ENCODE results near the gene TKT. TPM values are rescaled to one million over a fixed set of nuclear protein-coding genes. Genes with fewer than 3 reads are reported as not detected.

The TKT gene
- total RNA-seq, 1 experiment from 2014 or later, result 650 TPM

DNA sequence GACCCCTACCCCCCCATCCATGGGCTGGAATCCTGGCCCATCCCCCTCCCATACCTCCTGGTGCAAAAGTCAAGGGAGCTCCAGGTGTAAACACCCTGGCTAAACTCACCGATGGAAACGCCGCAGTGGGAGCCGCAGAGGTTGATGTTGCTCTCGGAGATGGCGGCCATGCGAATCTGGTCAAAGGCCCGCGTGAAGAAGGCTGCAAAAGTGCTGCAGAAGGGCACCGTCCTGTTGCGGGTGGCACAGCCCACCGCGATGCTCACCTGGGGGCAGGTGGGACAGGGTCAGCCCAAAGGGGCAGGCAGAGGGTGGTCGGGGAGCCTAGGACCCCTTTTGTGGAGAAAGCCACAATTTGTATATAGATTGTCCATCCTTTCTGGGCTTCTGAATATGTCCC is 26.7 kb downstream of the TKT start:
- H4K20me1 ChIP-seq (ENCODE audit: control insufficient read depth, insufficient read depth, insufficient read length), result peaks cover 2% of the 10 kb centered on the region
- H2BK15ac ChIP-seq (ENCODE audit: low read depth, low read length), result no peak overlapping the region
- H2AK5ac ChIP-seq (ENCODE audit: insufficient read length, low read length), result no peak overlapping the region
- H3K4me1 ChIP-seq (ENCODE audit: insufficient read depth, low read length), result no peaks in the 10 kb centered on the region
- Mint-ChIP-seq H3K4me1 (no peaks in the 10 kb centered on the region), H3K27ac (peak overlapping the region in 1 of 3 experiments; percentile 70; a peak in 1 of 7 replicates), H3K4me3 (no peak overlapping the region), H3K9me3 (no peaks in the 10 kb centered on the region), H3K36me3 (ENCODE audit: insufficient read depth in 1 of 3, low read depth in 3 of 3) (peaks cover 84 to 99% (median 94%) of the 10 kb centered on the region in 3 experiments), H3K27me3 (ENCODE audit: low read depth) (no peaks in the 10 kb centered on the region)
- H3K4ac ChIP-seq (ENCODE audit: low read depth, low read length), result no peak overlapping the region
- WGBS (ENCODE audit: extremely low coverage, insufficient read length, low lambda C conversion rate), result no CpG with 5 or more reads among the region's 14 CpGs
- H3K79me2 ChIP-seq (ENCODE audit: insufficient read depth, low read length), result no peaks in the 10 kb centered on the region
- no peak overlapping the region for H2BK12ac ChIP-seq (ENCODE audit: insufficient read length, low read depth, low read length)
- H3K9ac ChIP-seq (ENCODE audit: extremely low read depth, insufficient read length, low read length), result no peak overlapping the region
- H3K27me3 ChIP-seq (ENCODE audit: insufficient read depth, low read length), result no peaks in the 10 kb centered on the region
- no peak overlapping the region for H2BK5ac ChIP-seq (ENCODE audit: insufficient read length, low read length)
- H3T11ph ChIP-seq (ENCODE audit: low read length), result no peak overlapping the region
- H2AFZ ChIP-seq (ENCODE audit: low read length), result no peak overlapping the region
- no peak overlapping the region for H3K23ac ChIP-seq (ENCODE audit: insufficient read length, low read depth, low read length)
- H3K27ac ChIP-seq (ENCODE audit: insufficient read length, low read depth, low read length), result no peak overlapping the region
- H3K56ac ChIP-seq (ENCODE audit: insufficient read length, low read depth, low read length), result no peak overlapping the region
- no peaks in the 10 kb centered on the region for H3K23me2 ChIP-seq (ENCODE audit: insufficient read length, low read depth, low read length, poor library complexity, severe bottlenecking)
- H3K79me1 ChIP-seq (ENCODE audit: insufficient read depth, low read depth, low read length, poor library complexity, severe bottlenecking), result no peaks in the 10 kb centered on the region
- H3K18ac ChIP-seq (ENCODE audit: insufficient read length, low read depth, low read length), result no peak overlapping the region
- no peak overlapping the region for H4K5ac ChIP-seq (ENCODE audit: insufficient read length, low read depth, low read length)
- no peak overlapping the region for H4K91ac ChIP-seq (ENCODE audit: insufficient read length, low read depth, low read length)
- no peak overlapping the region for H3K14ac ChIP-seq (ENCODE audit: insufficient read depth, low read length)
- H3K9me3 ChIP-seq (ENCODE audit: control insufficient read depth, low read depth, low read length), result no peaks in the 10 kb centered on the region
- TF ChIP-seq, protein P1, sequence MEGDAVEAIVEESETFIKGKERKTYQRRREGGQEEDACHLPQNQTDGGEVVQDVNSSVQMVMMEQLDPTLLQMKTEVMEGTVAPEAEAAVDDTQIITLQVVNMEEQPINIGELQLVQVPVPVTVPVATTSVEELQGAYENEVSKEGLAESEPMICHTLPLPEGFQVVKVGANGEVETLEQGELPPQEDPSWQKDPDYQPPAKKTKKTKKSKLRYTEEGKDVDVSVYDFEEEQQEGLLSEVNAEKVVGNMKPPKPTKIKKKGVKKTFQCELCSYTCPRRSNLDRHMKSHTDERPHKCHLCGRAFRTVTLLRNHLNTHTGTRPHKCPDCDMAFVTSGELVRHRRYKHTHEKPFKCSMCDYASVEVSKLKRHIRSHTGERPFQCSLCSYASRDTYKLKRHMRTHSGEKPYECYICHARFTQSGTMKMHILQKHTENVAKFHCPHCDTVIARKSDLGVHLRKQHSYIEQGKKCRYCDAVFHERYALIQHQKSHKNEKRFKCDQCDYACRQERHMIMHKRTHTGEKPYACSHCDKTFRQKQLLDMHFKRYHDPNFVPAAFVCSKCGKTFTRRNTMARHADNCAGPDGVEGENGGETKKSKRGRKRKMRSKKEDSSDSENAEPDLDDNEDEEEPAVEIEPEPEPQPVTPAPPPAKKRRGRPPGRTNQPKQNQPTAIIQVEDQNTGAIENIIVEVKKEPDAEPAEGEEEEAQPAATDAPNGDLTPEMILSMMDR (conservative IDR thresholded peaks at IDR 0.05), result no peak
- no peak overlapping the region for H2BK120ac ChIP-seq (ENCODE audit: low read depth, low read length, poor library complexity, severe bottlenecking)
- H2BK20ac ChIP-seq (ENCODE audit: low read depth, low read length, poor library complexity, severe bottlenecking), result no peak overlapping the region
- H3K4me2 ChIP-seq (ENCODE audit: insufficient read depth, insufficient read length, low read length), result no peak overlapping the region
- no peak overlapping the region for H4K8ac ChIP-seq (replicated peaks; ENCODE audit: insufficient read length, low read depth, low read length)
- no peak for DNase-seq
